Esophagus squamous epithelium (tissue), 4 donors: ENCODE data around the gene TTYH2.

Source experiments
- CTCF ChIP-seq, 6 experiments: fragments of 450-650 bp in 4 of 6; fragments of 200-600 bp in 2 of 6; sonication (generic) in 2 of 6; IDR thresholded peaks; one replicate each; pipeline ENCODE4 v1.5.1; 2016 to 2019; ENCODE audit warnings: antibody characterized with exemption in 6 of 6, mild to moderate bottlenecking in 4 of 6, moderate library complexity in 4 of 6
- POLR2A ChIP-seq, 4 donors: fragments of 450-650 bp; IDR thresholded peaks; one replicate each; pipeline ENCODE4 v1.6.1; 2017; ENCODE audit warnings: antibody characterized with exemption in 4 of 4, mild to moderate bottlenecking in 4 of 4, moderate library complexity in 3 of 4

GRCh38 chr17:74199306-74200092, 13.9 kb upstream of the TTYH2 start:
- peak; percentile 77 to 98 (median 92) for TF ChIP-seq CTCF (IDR thresholded peaks at IDR 0.05)
- TF ChIP-seq POLR2A (IDR thresholded peaks at IDR 0.05): no peak
